GM23338 (cell line): Measurements from ENCODE around the gene SNX8. TPM values are rescaled to one million over a fixed set of nuclear protein-coding genes. Genes with fewer than 3 reads are reported as not detected.

Experiments
- ATAC-seq: fragments of 200-7000 bp; cut with Tn5 transposase; 3 replicates; pipeline ENCODE4 v1.9.1; 2020
- DNase-seq: peaks from one replicate; pipeline ENCODE4 v3.0.0-alpha.2; 2015; ENCODE audit warnings: low spot score
- H2AFZ ChIP-seq: fragments of 200-600 bp; sonication (generic); 2 replicates; pipeline ENCODE4 v1.8.0; 2016; ENCODE audit warnings: antibody characterized with exemption, mild to moderate bottlenecking, moderate library complexity
- H3F3A ChIP-seq: fragments of 200-600 bp; sonication (generic); replicated peaks from 2 replicates; pipeline ENCODE4 v1.8.0; 2017; ENCODE audit warnings: antibody characterized with exemption, mixed run types, low read depth
- H3K27ac ChIP-seq: fragments of 200-600 bp; sonication (generic); 2 replicates; pipeline ENCODE4 v1.6.1; 2016; ENCODE audit warnings: low read depth
- H3K27me3 ChIP-seq: fragments of 200-600 bp; sonication (generic); 2 replicates; pipeline ENCODE4 v1.8.0; 2016; ENCODE audit warnings: mild to moderate bottlenecking, mixed run types, moderate library complexity; ENCODE audit not compliant: insufficient read depth
- H3K36me3 ChIP-seq: fragments of 200-600 bp; sonication (generic); 2 replicates; pipeline ENCODE4 v1.8.0; 2016; ENCODE audit warnings: mild to moderate bottlenecking; ENCODE audit not compliant: insufficient read depth
- H3K4me1 ChIP-seq: fragments of 200-600 bp; sonication (generic); 2 replicates; pipeline ENCODE4 v1.8.0; 2016; ENCODE audit warnings: mild to moderate bottlenecking, moderate library complexity; ENCODE audit not compliant: insufficient read depth
- H3K4me2 ChIP-seq: fragments of 200-600 bp; sonication (generic); 2 replicates; pipeline ENCODE4 v1.7.1; 2017; ENCODE audit warnings: mixed run types
- H3K4me3 ChIP-seq: fragments of 200-600 bp; sonication (generic); 2 replicates; pipeline ENCODE4 v1.6.1; 2016; ENCODE audit warnings: mixed run types
- H3K79me2 ChIP-seq: fragments of 200-600 bp; sonication (generic); replicated peaks from 2 replicates; pipeline ENCODE4 v1.8.0; 2017; ENCODE audit warnings: mild to moderate bottlenecking; ENCODE audit not compliant: insufficient read depth
- H3K9me2 ChIP-seq: fragments of 200-600 bp; sonication (generic); 2 replicates; pipeline ENCODE4 v1.8.0; 2017; ENCODE audit not compliant: insufficient read depth
- H4K20me1 ChIP-seq: fragments of 200-600 bp; sonication (generic); replicated peaks from 2 replicates; pipeline ENCODE4 v1.8.0; 2017; ENCODE audit warnings: mild to moderate bottlenecking; ENCODE audit not compliant: insufficient read depth
- H3K27ac Mint-ChIP-seq: 2 replicates; pipeline ENCODE4 v1.8.0; 2020; ENCODE audit warnings: inconsistent platforms, mild to moderate bottlenecking, moderate library complexity, mixed read lengths
- H3K27me3 Mint-ChIP-seq: 3 replicates; pipeline ENCODE4 v1.8.0; 2022; ENCODE audit warnings: low read depth, mild to moderate bottlenecking, moderate library complexity, mixed read lengths, inconsistent platforms; ENCODE audit not compliant: insufficient read depth, poor library complexity
- H3K36me3 Mint-ChIP-seq: 3 replicates; pipeline ENCODE4 v1.8.0; 2021; ENCODE audit warnings: low read depth, mild to moderate bottlenecking, inconsistent platforms, moderate library complexity, mixed read lengths
- H3K4me1 Mint-ChIP-seq: 3 replicates; pipeline ENCODE4 v1.8.0; 2020; ENCODE audit warnings: mild to moderate bottlenecking, inconsistent platforms, mixed read lengths
- H3K4me3 Mint-ChIP-seq: 3 replicates; pipeline ENCODE4 v1.8.0; 2021; ENCODE audit warnings: moderate library complexity, mild to moderate bottlenecking, inconsistent platforms, mixed read lengths
- H3K9me3 Mint-ChIP-seq: 3 replicates; pipeline ENCODE4 v1.8.0; 2020; ENCODE audit warnings: moderate library complexity, mild to moderate bottlenecking, inconsistent platforms, mixed read lengths
- CREB1 ChIP-seq: fragments of 250-450 bp; sonication (Bioruptor Pico); IDR thresholded peaks from 2 replicates; pipeline ENCODE4 v1.5.0; 2020; ENCODE audit warnings: low read depth, mild to moderate bottlenecking, moderate library complexity
- CTCF ChIP-seq, 2 experiments: fragments of 200-600 bp in 1 of 2; sonication (generic) in 1 of 2; conservative IDR thresholded peaks; 2 replicates each; pipeline versions ENCODE4 v1.5.1 to v1.6.1; 2016 to 2017; ENCODE audit warnings: antibody characterized with exemption in 2 of 2, low read depth in 2 of 2, mild to moderate bottlenecking in 2 of 2, moderate library complexity in 1 of 2
- ETS1 ChIP-seq: IDR thresholded peaks from 2 replicates; pipeline ENCODE4 v1.6.1; 2016; ENCODE audit warnings: antibody characterized with exemption
- EZH2 ChIP-seq: fragments of 200-600 bp; sonication (generic); IDR thresholded peaks from one replicate; pipeline ENCODE4 v1.8.0; 2017; ENCODE audit warnings: antibody characterized with exemption, mild to moderate bottlenecking, low read depth; ENCODE audit not compliant: unreplicated experiment
- EZH2phosphoT487 ChIP-seq: fragments of 200-600 bp; sonication (generic); IDR thresholded peaks from one replicate; pipeline ENCODE4 v1.8.1; 2018; ENCODE audit warnings: antibody characterized with exemption; ENCODE audit not compliant: unreplicated experiment
- JUNB ChIP-seq: IDR thresholded peaks from one replicate; pipeline ENCODE4 v1.6.1; 2016; ENCODE audit warnings: antibody characterized with exemption; ENCODE audit not compliant: unreplicated experiment
- POLR2AphosphoS5 ChIP-seq: IDR thresholded peaks from 2 replicates; pipeline ENCODE4 v1.6.1; 2016; ENCODE audit warnings: antibody characterized with exemption, low read depth
- STAT1 ChIP-seq: IDR thresholded peaks from one replicate; pipeline ENCODE4 v1.6.1; 2016; ENCODE audit warnings: antibody characterized with exemption; ENCODE audit not compliant: unreplicated experiment
- ZNF331 ChIP-seq: fragments of 250-450 bp; sonication (Bioruptor Pico); IDR thresholded peaks from 2 replicates; pipeline ENCODE4 v1.5.0; 2020; ENCODE audit warnings: low read depth, mild to moderate bottlenecking, moderate library complexity
- ZNF462 ChIP-seq: fragments of 250-450 bp; sonication (Bioruptor Pico); IDR thresholded peaks from 2 replicates; pipeline ENCODE4 v1.5.0; 2020; ENCODE audit warnings: mild to moderate bottlenecking, moderate library complexity
- polyA plus RNA-seq: library from polyadenylated mRNA; unstranded; fragments of >200 nt; fragmentation: Nextera tagmentation; extraction: Ambion mirVana; gene quantifications from 2 replicates; pipeline ENCODE4 v1.2.1, GENCODE V29; 2016
- total RNA-seq: library from RNA; depleted of rRNA; stranded (reverse); fragments of >200 nt; shearing (Covaris generic); gene quantifications from 2 replicates; pipeline ENCODE4 v1.2.3, GENCODE V29; 2014

Gene SNX8
- total and polyA plus RNA-seq, 2 experiments from 2014 or later: 44.3 to 50.9 TPM

GRCh38 chr7:2257651-2258050, 56.6 kb downstream of the SNX8 start:
- Mint-ChIP-seq H3K4me3 (no peak overlapping the region), H3K27me3 (peaks cover 13% of the 10 kb centered on the region), H3K9me3 (no peaks in the 10 kb centered on the region), H3K36me3 (peaks cover 10% of the 10 kb centered on the region; the same call in 2 of the 3 replicates), H3K27ac (no peak overlapping the region), H3K4me1 (no peaks in the 10 kb centered on the region)
- Histone ChIP-seq H3K4me3 (no peak overlapping the region), H3K36me3 (no peaks in the 10 kb centered on the region), H3K4me2 (no peak overlapping the region), H3K9me2 (no peaks in the 10 kb centered on the region), H3F3A (no peaks in the 10 kb centered on the region), H4K20me1 (no peaks in the 10 kb centered on the region), H3K27me3 (no peaks in the 10 kb centered on the region), H3K79me2 (no peaks in the 10 kb centered on the region), H3K4me1 (no peaks in the 10 kb centered on the region), H3K27ac (no peak overlapping the region), H2AFZ (no peak overlapping the region)
- TF ChIP-seq CTCF (conservative IDR thresholded peaks at IDR 0.05; ENCODE audit: low read depth in 2 of 2): no peak
- no peak for TF ChIP-seq ETS1
- TF ChIP-seq EZH2: no peak
- TF ChIP-seq ZNF462 (CRISPR knock-in tag): no peak
- no peak for TF ChIP-seq CREB1 (CRISPR knock-in tag)
- TF ChIP-seq EZH2phosphoT487: no peak
- TF ChIP-seq JUNB: no peak
- no peak for TF ChIP-seq STAT1
- no peak for TF ChIP-seq POLR2AphosphoS5
- no peak for TF ChIP-seq ZNF331 (CRISPR knock-in tag)
- ATAC-seq (no peak; the same call in 2 of the 3 replicates), DNase-seq (no peak)
